ENCODE data around the gene CDH4.

CDH4 gene

DNA sequence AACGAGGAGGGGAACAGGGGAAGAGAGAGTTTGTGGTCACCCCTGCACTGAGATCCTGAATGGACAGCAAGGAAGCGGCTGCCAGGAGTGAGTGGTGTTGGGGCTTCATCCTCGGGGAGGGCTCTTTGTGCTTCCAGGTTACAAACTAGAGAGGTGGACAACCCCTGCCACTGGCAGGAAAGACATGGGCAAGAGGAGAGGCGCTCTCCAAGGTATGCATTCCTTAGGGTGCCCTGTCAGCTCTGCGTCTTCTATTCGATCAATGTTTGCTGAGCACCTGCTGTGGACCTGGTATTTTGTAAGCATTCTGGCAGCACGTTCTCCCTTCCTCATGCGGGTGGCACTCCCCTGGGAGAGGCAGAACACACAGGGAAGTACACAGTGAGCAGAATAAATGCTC is 93.6 kb downstream of the CDH4 start:
- no peak for DNase-seq
- Histone ChIP-seq H3K4ac (ENCODE audit: low read depth, low read length) (no peak overlapping the region), H2BK12ac (ENCODE audit: low read length) (no peak overlapping the region), H3K23ac (ENCODE audit: low read length) (no peak overlapping the region), H3K4me2 (ENCODE audit: low read length) (no peak overlapping the region), H3K9me3 (ENCODE audit: insufficient read depth, low read depth, low read length) (peaks cover 4% of the 10 kb centered on the region), H2AFZ (ENCODE audit: insufficient read depth, low read length, poor library complexity) (no peak overlapping the region), H4K91ac (ENCODE audit: low read depth, low read length) (no peak overlapping the region), H3K4me1 (ENCODE audit: control insufficient read depth in 1 of 2, insufficient read depth in 2 of 2, low read length in 2 of 2) (no peaks in the 10 kb centered on the region), H2BK120ac (ENCODE audit: insufficient read depth, low read length, poor library complexity) (no peak overlapping the region), H3K79me2 (ENCODE audit: control insufficient read depth, insufficient read depth, low read length, poor library complexity) (no peaks in the 10 kb centered on the region), H2BK5ac (ENCODE audit: low read depth, low read length, poor library complexity) (no peak overlapping the region), H4K12ac (ENCODE audit: low read depth, low read length) (no peak overlapping the region), H3K4me3 (ENCODE audit: low read depth, low read length) (no peak overlapping the region), H4K8ac (ENCODE audit: low read depth, low read length) (no peak overlapping the region), H3K18ac (ENCODE audit: low read length) (no peak overlapping the region), H3K79me1 (ENCODE audit: low read length) (no peaks in the 10 kb centered on the region), H2AK5ac (ENCODE audit: low read length) (no peak overlapping the region), H3K27me3 (ENCODE audit: insufficient read depth, low read length) (no peaks in the 10 kb centered on the region), H3K36me3 (ENCODE audit: control insufficient read depth in 1 of 2, insufficient read depth in 2 of 2, low read length in 2 of 2) (no peaks in the 10 kb centered on the region), H3K9ac (ENCODE audit: low read length) (no peak overlapping the region), H3K27ac (ENCODE audit: low read depth, low read length) (no peak overlapping the region), H3K14ac (ENCODE audit: low read length) (no peak overlapping the region)
- WGBS (ENCODE audit: extremely low coverage, insufficient coverage, insufficient read length) = no CpG with 5 or more reads among the region's 8 CpGs

GRCh38 chr20:61346996-61347395 is 94.9 kb downstream of the CDH4 start:
- H2AFZ ChIP-seq (ENCODE audit: insufficient read depth, low read length, poor library complexity) = no peak overlapping the region
- no peak for DNase-seq
- no peak overlapping the region for H3K23ac ChIP-seq (ENCODE audit: low read length)
- H2BK120ac ChIP-seq (ENCODE audit: insufficient read depth, low read length, poor library complexity) = no peak overlapping the region
- no peak overlapping the region for H3K4me3 ChIP-seq (ENCODE audit: low read depth, low read length)
- no CpG with 5 or more reads among the region's 11 CpGs for WGBS (ENCODE audit: extremely low coverage, insufficient coverage, insufficient read length)
- H4K91ac ChIP-seq (ENCODE audit: low read depth, low read length) = no peak overlapping the region
- H2AK5ac ChIP-seq (ENCODE audit: low read length) = no peak overlapping the region
- no peaks in the 10 kb centered on the region for H3K79me1 ChIP-seq (ENCODE audit: low read length)
- no peak overlapping the region for H3K27ac ChIP-seq (ENCODE audit: low read depth, low read length)
- H4K8ac ChIP-seq (ENCODE audit: low read depth, low read length) = no peak overlapping the region
- no peak overlapping the region for H2BK12ac ChIP-seq (ENCODE audit: low read length)
- no peaks in the 10 kb centered on the region for H3K27me3 ChIP-seq (ENCODE audit: insufficient read depth, low read length)
- no peak overlapping the region for H3K4ac ChIP-seq (ENCODE audit: low read depth, low read length)
- no peaks in the 10 kb centered on the region for H3K79me2 ChIP-seq (ENCODE audit: control insufficient read depth, insufficient read depth, low read length, poor library complexity)
- no peaks in the 10 kb centered on the region for H3K36me3 ChIP-seq (ENCODE audit: control insufficient read depth in 1 of 2, insufficient read depth in 2 of 2, low read length in 2 of 2)
- H3K18ac ChIP-seq (ENCODE audit: low read length) = no peak overlapping the region
- no peak overlapping the region for H3K9ac ChIP-seq (ENCODE audit: low read length)
- no peaks in the 10 kb centered on the region for H3K4me1 ChIP-seq (ENCODE audit: control insufficient read depth in 1 of 2, insufficient read depth in 2 of 2, low read length in 2 of 2)
- H2BK5ac ChIP-seq (ENCODE audit: low read depth, low read length, poor library complexity) = no peak overlapping the region
- H3K14ac ChIP-seq (ENCODE audit: low read length) = no peak overlapping the region
- H3K9me3 ChIP-seq (ENCODE audit: insufficient read depth, low read depth, low read length) = peaks cover 4% of the 10 kb centered on the region
- H3K4me2 ChIP-seq (ENCODE audit: low read length) = no peak overlapping the region
- H4K12ac ChIP-seq (ENCODE audit: low read depth, low read length) = no peak overlapping the region

GRCh38 chr20:61347443-61347842 is 95.4 kb downstream of the CDH4 start:
- Histone ChIP-seq H3K4me3 (ENCODE audit: low read depth, low read length) (no peak overlapping the region), H3K36me3 (ENCODE audit: control insufficient read depth in 1 of 2, insufficient read depth in 2 of 2, low read length in 2 of 2) (no peaks in the 10 kb centered on the region), H3K9me3 (ENCODE audit: insufficient read depth, low read depth, low read length) (peaks cover 4% of the 10 kb centered on the region), H2AK5ac (ENCODE audit: low read length) (no peak overlapping the region), H3K4me2 (ENCODE audit: low read length) (no peak overlapping the region), H4K12ac (ENCODE audit: low read depth, low read length) (no peak overlapping the region), H3K4ac (ENCODE audit: low read depth, low read length) (no peak overlapping the region), H4K8ac (ENCODE audit: low read depth, low read length) (no peak overlapping the region), H2BK12ac (ENCODE audit: low read length) (no peak overlapping the region), H2AFZ (ENCODE audit: insufficient read depth, low read length, poor library complexity) (no peak overlapping the region), H2BK5ac (ENCODE audit: low read depth, low read length, poor library complexity) (no peak overlapping the region), H3K18ac (ENCODE audit: low read length) (no peak overlapping the region), H2BK120ac (ENCODE audit: insufficient read depth, low read length, poor library complexity) (no peak overlapping the region), H3K27me3 (ENCODE audit: insufficient read depth, low read length) (no peaks in the 10 kb centered on the region), H3K79me1 (ENCODE audit: low read length) (no peaks in the 10 kb centered on the region), H3K23ac (ENCODE audit: low read length) (no peak overlapping the region), H3K9ac (ENCODE audit: low read length) (no peak overlapping the region), H3K14ac (ENCODE audit: low read length) (no peak overlapping the region), H3K79me2 (ENCODE audit: control insufficient read depth, insufficient read depth, low read length, poor library complexity) (no peaks in the 10 kb centered on the region), H3K27ac (ENCODE audit: low read depth, low read length) (no peak overlapping the region), H4K91ac (ENCODE audit: low read depth, low read length) (no peak overlapping the region), H3K4me1 (ENCODE audit: control insufficient read depth in 1 of 2, insufficient read depth in 2 of 2, low read length in 2 of 2) (no peaks in the 10 kb centered on the region)
- WGBS (ENCODE audit: extremely low coverage, insufficient coverage, insufficient read length) = no CpG with 5 or more reads among the region's 13 CpGs
- no peak for DNase-seq

- Histone ChIP-seq H3K79me1 (ENCODE audit: low read length) (no peaks in the 10 kb centered on the region), H3K27ac (ENCODE audit: low read depth, low read length) (no peak overlapping the region), H4K91ac (ENCODE audit: low read depth, low read length) (no peak overlapping the region), H3K27me3 (ENCODE audit: insufficient read depth, low read length) (peaks cover 2% of the 10 kb centered on the region), H2AFZ (ENCODE audit: insufficient read depth, low read length, poor library complexity) (no peak overlapping the region), H2BK120ac (ENCODE audit: insufficient read depth, low read length, poor library complexity) (no peak overlapping the region), H3K36me3 (ENCODE audit: control insufficient read depth in 1 of 2, insufficient read depth in 2 of 2, low read length in 2 of 2) (no peaks in the 10 kb centered on the region), H3K18ac (ENCODE audit: low read length) (no peak overlapping the region), H3K4me1 (ENCODE audit: control insufficient read depth in 1 of 2, insufficient read depth in 2 of 2, low read length in 2 of 2) (no peaks in the 10 kb centered on the region), H3K4me2 (ENCODE audit: low read length) (no peak overlapping the region), H4K8ac (ENCODE audit: low read depth, low read length) (no peak overlapping the region), H3K9ac (ENCODE audit: low read length) (no peak overlapping the region), H2AK5ac (ENCODE audit: low read length) (no peak overlapping the region), H2BK12ac (ENCODE audit: low read length) (no peak overlapping the region), H4K12ac (ENCODE audit: low read depth, low read length) (no peak overlapping the region), H2BK5ac (ENCODE audit: low read depth, low read length, poor library complexity) (no peak overlapping the region), H3K79me2 (ENCODE audit: control insufficient read depth, insufficient read depth, low read length, poor library complexity) (no peaks in the 10 kb centered on the region), H3K23ac (ENCODE audit: low read length) (no peak overlapping the region), H3K9me3 (ENCODE audit: insufficient read depth, low read depth, low read length) (peaks cover 4% of the 10 kb centered on the region), H3K4me3 (ENCODE audit: low read depth, low read length) (no peak overlapping the region), H3K4ac (ENCODE audit: low read depth, low read length) (no peak overlapping the region), H3K14ac (ENCODE audit: low read length) (no peak overlapping the region)
- DNase-seq = no peak
- no CpG with 5 or more reads among the region's 21 CpGs for WGBS (ENCODE audit: extremely low coverage, insufficient coverage, insufficient read length)
These were observed 97.5 kb downstream of the CDH4 start for GRCh38 chr20:61349447-61350165.
